ENCODE measurements around the gene PLXDC1. TPM values are rescaled to one million over a fixed set of nuclear protein-coding genes. Genes with fewer than 3 reads are reported as not detected.

PLXDC1 gene
- total RNA-seq, 4 donors from 2014 or later = 1.6 to 26.2 (median 4.3) TPM

DNA sequence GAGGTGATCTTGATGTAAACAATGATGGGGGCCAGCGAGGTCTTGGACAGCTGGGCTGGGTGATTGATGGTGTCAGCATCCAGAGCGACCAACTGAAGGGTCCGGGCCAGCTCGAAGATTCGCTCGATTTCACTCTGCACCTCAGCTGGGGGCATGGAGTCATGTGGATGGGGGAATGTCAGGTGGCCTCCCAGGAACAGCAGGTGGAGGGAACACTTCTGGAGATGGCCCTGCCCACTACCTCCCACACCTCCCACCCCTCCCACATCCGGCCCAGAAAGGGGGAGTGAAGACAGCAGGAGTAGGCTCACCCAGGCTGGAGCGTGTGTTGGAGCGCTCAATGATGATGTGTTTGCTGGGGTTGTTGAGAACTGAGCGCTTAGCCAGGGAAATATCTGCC lies 32.3 kb upstream of the PLXDC1 start:
- no peak overlapping the region for H3K27ac ChIP-seq
- H3K27me3 ChIP-seq = no peaks in the 10 kb centered on the region
- in situ Hi-C loops (cut with MboI; ENCODE audit: low pct_ligation_motif_present in 1 of 4, low pct_unique_long_range_greater_than_20kb in 1 of 4, low sequenced_read_pairs in 3 of 4) (no loop called here), intact Hi-C loops (cut with DNase I; ENCODE audit: low total_unique reads) (no loop called here)
- no peaks in the 10 kb centered on the region for H3K9me3 ChIP-seq
- H3K4me1 ChIP-seq = peaks cover 3 to 20% (median 7%) of the 10 kb centered on the region in 4 donors
- H3K36me3 ChIP-seq = peaks cover 0 to 8% (median 2%) of the 10 kb centered on the region in 4 donors
- no peak for TF ChIP-seq POLR2AphosphoS5 (IDR thresholded peaks at IDR 0.05)
- TF ChIP-seq POLR2A (IDR thresholded peaks at IDR 0.05) = no peak
- TF ChIP-seq EP300 (IDR thresholded peaks at IDR 0.05; ENCODE audit: low read depth) = no peak
- TF ChIP-seq CTCF (IDR thresholded peaks at IDR 0.05) = no peak
- 93% methylated on average over 10 of the region's 10 CpGs; no CpG with 5 or more reads in 1 of the 2 donors for WGBS, 2 donors (ENCODE audit: low coverage in 1 of 2)
- no peak for DNase-seq
- H3K4me3 ChIP-seq = no peak overlapping the region

DNA sequence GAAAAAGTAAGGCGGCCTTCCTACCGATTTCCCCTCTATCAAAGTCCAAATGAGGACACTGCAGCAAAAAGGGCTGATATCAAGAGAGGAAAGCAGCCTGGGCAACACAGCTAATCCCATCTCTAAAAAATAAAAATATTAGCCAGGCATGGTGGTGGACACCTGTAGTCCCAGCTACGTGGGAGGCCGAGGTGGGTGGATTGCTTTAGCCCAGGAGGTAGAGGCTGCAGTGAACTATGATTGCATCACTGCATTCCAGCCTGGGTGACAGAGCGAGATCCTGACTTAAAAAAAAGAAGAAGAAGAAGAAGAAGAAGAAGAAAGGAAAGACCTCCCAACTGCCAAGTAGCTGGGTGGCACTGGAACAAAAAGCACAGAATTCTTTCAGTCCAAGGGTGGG lies 31.6 kb upstream of the PLXDC1 start:
- in situ Hi-C loops (cut with MboI; ENCODE audit: low pct_ligation_motif_present in 1 of 4, low pct_unique_long_range_greater_than_20kb in 1 of 4, low sequenced_read_pairs in 3 of 4) = no loop called here
- DNase-seq = no peak
- Histone ChIP-seq H3K4me3 (no peak overlapping the region), H3K27me3 (no peaks in the 10 kb centered on the region), H3K9me3 (no peaks in the 10 kb centered on the region), H3K4me1 (peaks cover 3 to 27% (median 10%) of the 10 kb centered on the region in 4 donors), H3K27ac (no peak overlapping the region), H3K36me3 (peaks cover 0 to 8% (median 2%) of the 10 kb centered on the region in 4 donors)
- intact Hi-C loops (cut with DNase I; ENCODE audit: low total_unique reads) = no loop called here
- TF ChIP-seq EP300 (IDR thresholded peaks at IDR 0.05; ENCODE audit: low read depth) (no peak), POLR2A (IDR thresholded peaks at IDR 0.05) (no peak), CTCF (IDR thresholded peaks at IDR 0.05) (no peak), POLR2AphosphoS5 (IDR thresholded peaks at IDR 0.05) (no peak)
- WGBS, 2 donors (ENCODE audit: low coverage in 1 of 2) = 95 to 97% methylated on average over 5 of the region's 5 CpGs

GRCh38 chr17:39181303-39181702 lies 29.9 kb upstream of the PLXDC1 start:
- in situ Hi-C loops (cut with MboI; ENCODE audit: low pct_ligation_motif_present in 1 of 4, low pct_unique_long_range_greater_than_20kb in 1 of 4, low sequenced_read_pairs in 3 of 4) = no loop called here
- H3K4me1 ChIP-seq = peaks cover 0 to 19% (median 7%) of the 10 kb centered on the region in 4 donors
- no peaks in the 10 kb centered on the region for H3K27me3 ChIP-seq
- H3K36me3 ChIP-seq = peaks cover 0 to 8% (median 2%) of the 10 kb centered on the region in 4 donors
- H3K4me3 ChIP-seq = no peak overlapping the region
- 94% methylated on average over 5 of the region's 5 CpGs for WGBS, 2 donors (ENCODE audit: low coverage in 1 of 2)
- TF ChIP-seq POLR2A (IDR thresholded peaks at IDR 0.05) = no peak
- TF ChIP-seq EP300 (IDR thresholded peaks at IDR 0.05; ENCODE audit: low read depth) = no peak
- TF ChIP-seq CTCF (IDR thresholded peaks at IDR 0.05) = no peak
- H3K27ac ChIP-seq = no peak overlapping the region
- DNase-seq = no peak
- intact Hi-C loops (cut with DNase I; ENCODE audit: low total_unique reads) = no loop called here
- H3K9me3 ChIP-seq = no peaks in the 10 kb centered on the region

- Histone ChIP-seq H3K4me3 (no peak overlapping the region), H3K36me3 (peaks cover 0 to 3% (median 0%) of the 10 kb centered on the region in 4 donors), H3K9me3 (no peaks in the 10 kb centered on the region), H3K27ac (peak overlapping the region; percentile 61 to 77 (median 76)), H3K4me1 (peaks cover 0 to 19% (median 9%) of the 10 kb centered on the region in 4 donors), H3K27me3 (no peaks in the 10 kb centered on the region)
- TF ChIP-seq EP300 (IDR thresholded peaks at IDR 0.05; ENCODE audit: low read depth) (no peak), CTCF (IDR thresholded peaks at IDR 0.05) (no peak), POLR2AphosphoS5 (IDR thresholded peaks at IDR 0.05) (no peak), POLR2A (IDR thresholded peaks at IDR 0.05) (no peak)
- intact Hi-C loops (cut with DNase I; ENCODE audit: low total_unique reads) (no loop called here), in situ Hi-C loops (cut with MboI; ENCODE audit: low pct_ligation_motif_present in 1 of 4, low pct_unique_long_range_greater_than_20kb in 1 of 4, low sequenced_read_pairs in 3 of 4) (loop anchor here in 1 of 4 donors (10.0 kb wide), 1 partner anchor 56 kb away; no protein-coding TSS in a partner anchor)
- 42 to 53% methylated on average over 4 of the region's 4 CpGs for WGBS, 2 donors (ENCODE audit: low coverage in 1 of 2)
- peak; percentile 48 for DNase-seq
These were observed 27.1 kb upstream of the PLXDC1 start for GRCh38 chr17:39178536-39178935.
